ENCODE measurements around the gene COPZ2.
A peak's percentile ranks its signal among the peaks of the same experiment; 100 is the strongest.
"Not testable (repeated sequence)": the region's sequence is repeated elsewhere in the genome, so short reads cannot be mapped to it uniquely, and the experiment has no call there.

Gene COPZ2

GRCh38 chr17:48031966-48032365, 5.6 kb downstream of the COPZ2 start:
- no peak overlapping the region for H3K27ac Mint-ChIP-seq
- peaks cover 6 to 10% of the 10 kb centered on the region in 2 donors for H3K4me1 Mint-ChIP-seq
- no peak overlapping the region for H3K4me3 Mint-ChIP-seq
- no peaks in the 10 kb centered on the region for H3K36me3 Mint-ChIP-seq
- H3K9me3 Mint-ChIP-seq, result no peaks in the 10 kb centered on the region
- ATAC-seq (replicated peaks), result no peak
- peaks cover 50 to 61% of the 10 kb centered on the region in 2 donors for H3K27me3 Mint-ChIP-seq
- no peak for DNase-seq

DNA sequence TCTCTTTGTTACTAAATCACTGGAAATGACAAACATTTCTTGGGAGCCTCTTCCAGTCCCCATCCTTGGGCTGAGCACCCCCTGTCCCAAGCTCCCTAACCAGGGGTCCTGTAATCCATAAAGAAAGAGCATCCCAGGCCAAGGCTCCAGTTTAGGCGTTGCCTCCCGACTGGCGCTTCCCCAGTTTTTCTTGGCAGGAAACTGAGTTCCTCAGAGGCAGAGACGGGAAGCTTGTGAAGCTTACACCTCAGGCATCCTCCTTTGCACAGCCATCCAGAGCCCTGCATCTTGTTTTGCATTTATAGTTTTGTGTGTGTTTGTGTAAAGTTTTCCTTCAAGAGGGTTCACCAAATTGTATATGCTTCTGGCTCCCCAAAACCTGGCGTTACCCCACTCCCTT, 7.1 kb downstream of the COPZ2 start:
- Mint-ChIP-seq H3K27ac (no peak overlapping the region), H3K4me1 (peaks cover 10 to 16% of the 10 kb centered on the region in 2 donors), H3K36me3 (no peaks in the 10 kb centered on the region), H3K27me3 (peaks cover 50 to 57% of the 10 kb centered on the region in 2 donors), H3K4me3 (no peak overlapping the region), H3K9me3 (no peaks in the 10 kb centered on the region)
- ATAC-seq (replicated peaks), result no peak
- no peak for DNase-seq

GRCh38 chr17:48028736-48029135, 8.9 kb downstream of the COPZ2 start:
- Mint-ChIP-seq H3K27ac (no peak overlapping the region), H3K27me3 (peaks cover 53 to 64% of the 10 kb centered on the region in 2 donors), H3K36me3 (no peaks in the 10 kb centered on the region), H3K4me3 (no peak overlapping the region), H3K4me1 (peaks cover 21 to 34% of the 10 kb centered on the region in 2 donors), H3K9me3 (no peaks in the 10 kb centered on the region)
- DNase-seq (no peak), ATAC-seq (replicated peaks) (no peak)

DNA sequence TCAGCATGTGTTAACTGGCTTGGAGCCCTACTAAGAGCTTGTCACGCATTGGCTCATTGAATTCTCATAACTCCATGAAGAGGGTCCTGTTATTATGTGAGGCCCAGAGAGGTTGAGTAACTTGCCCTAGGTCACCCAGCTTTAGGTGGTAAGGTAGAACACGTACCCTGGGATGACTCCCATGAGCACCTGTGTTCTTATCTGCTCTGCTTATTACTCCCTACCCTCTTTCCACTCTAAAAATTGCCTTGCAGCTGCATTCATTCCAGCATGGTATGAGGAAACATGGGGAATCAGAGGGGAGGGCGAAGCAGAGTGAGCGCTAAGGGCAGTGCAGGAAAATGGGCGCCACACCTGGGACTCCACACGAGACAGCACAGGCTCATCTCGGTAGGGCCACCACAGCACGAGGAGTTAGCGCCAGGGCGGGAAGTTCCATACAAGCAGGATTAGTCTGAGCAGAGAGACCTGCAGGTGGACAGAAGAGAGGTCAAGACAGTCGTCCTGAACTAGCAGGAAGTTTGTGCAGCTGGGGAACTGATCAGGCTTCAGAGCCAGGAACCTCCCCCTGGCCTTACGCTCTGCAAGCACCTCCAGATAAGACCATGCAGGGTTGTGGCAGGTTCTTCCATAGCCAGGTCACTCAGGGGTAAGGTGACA, 10.1 kb downstream of the COPZ2 start:
- Mint-ChIP-seq H3K4me3 (no peak overlapping the region), H3K9me3 (no peaks in the 10 kb centered on the region), H3K27ac (no peak overlapping the region), H3K36me3 (no peaks in the 10 kb centered on the region), H3K27me3 (peaks cover 46 to 64% of the 10 kb centered on the region in 2 donors), H3K4me1 (peaks cover 24 to 39% of the 10 kb centered on the region in 2 donors)
- ATAC-seq (replicated peaks) (no peak), DNase-seq (no peak)

DNA sequence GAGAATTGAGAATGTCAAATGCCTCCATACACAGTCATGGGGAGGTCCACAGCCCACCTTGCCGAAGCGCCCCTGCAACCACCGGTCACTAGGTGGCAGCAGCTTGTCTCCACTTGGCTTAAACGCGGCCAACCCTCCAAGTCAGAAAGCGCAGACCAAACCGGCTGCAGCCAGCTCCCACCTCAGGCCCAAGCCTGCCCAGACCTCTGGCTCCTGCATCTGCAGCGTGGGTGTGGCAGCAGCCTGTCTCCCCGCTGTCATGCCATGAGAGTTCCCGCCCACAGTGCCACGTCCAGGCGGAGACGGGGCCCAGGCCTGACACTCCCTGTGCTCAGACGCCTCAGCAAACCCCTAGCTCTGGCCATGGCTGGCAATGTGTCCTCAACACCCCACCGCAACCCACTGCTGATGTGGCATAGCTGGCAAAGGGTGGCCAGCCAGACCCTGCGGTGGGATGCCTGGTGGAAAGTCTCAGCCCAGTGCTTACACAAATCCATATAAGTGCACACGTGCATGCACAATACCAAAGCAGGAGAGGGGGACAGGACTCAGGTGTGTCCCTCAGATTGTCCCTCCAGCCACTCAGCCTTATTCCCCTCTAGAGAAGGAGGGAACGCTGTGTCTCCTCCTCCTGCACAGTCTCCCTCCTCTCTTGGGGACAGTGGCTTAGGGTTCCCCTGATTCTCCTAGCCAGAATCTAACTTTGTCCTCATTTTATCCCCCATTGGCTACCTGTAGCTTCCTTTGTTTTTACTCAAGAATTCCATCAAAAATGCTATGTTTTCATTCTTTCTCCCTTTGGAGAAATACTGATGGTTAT, 10.9 kb downstream of the COPZ2 start:
- Mint-ChIP-seq H3K9me3 (no peaks in the 10 kb centered on the region), H3K4me1 (peaks cover 24 to 39% of the 10 kb centered on the region in 2 donors), H3K27ac (no peak overlapping the region), H3K27me3 (peaks cover 43 to 62% of the 10 kb centered on the region in 2 donors), H3K36me3 (no peaks in the 10 kb centered on the region), H3K4me3 (no peak overlapping the region)
- ATAC-seq (replicated peaks) (peak; percentile 48 to 51), DNase-seq (peak; percentile 70)

DNA sequence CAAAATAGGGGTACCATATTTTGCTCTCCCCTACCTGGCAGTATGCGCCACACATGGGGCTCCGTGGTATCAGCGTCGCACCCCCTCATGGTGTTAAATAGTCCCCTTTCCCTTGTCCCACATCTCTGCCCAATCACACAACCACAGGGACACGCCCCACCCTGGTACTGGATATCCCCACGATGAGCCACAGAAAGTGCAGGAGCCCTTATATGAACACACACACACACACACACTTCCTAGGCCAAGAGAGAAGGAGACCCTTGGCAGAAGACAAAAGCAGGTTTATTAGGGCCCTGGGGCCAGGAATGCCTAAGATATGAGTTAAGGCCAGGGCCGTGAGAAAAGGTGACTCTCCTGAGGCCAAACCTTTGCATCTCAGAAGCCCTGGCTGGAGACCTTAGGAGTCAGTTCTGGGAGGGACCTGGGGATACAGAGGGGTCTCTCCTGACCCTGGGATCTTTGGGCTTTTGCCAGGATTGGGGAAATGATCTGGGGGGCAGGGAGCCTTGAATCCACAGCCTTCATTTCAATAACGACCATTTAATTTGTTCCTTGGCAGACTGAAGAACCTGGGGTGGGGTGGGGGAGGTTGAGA, 11.6 kb downstream of the COPZ2 start:
- ATAC-seq (replicated peaks) (no peak), DNase-seq (no peak)
- H3K27me3 Mint-ChIP-seq, result peaks cover 44 to 62% of the 10 kb centered on the region in 2 donors
- peak overlapping the region; percentile 93 to 94 for H3K4me3 Mint-ChIP-seq
- no peaks in the 10 kb centered on the region for H3K36me3 Mint-ChIP-seq
- peaks cover 24 to 39% of the 10 kb centered on the region in 2 donors for H3K4me1 Mint-ChIP-seq
- H3K27ac Mint-ChIP-seq, result no peak overlapping the region
- H3K9me3 Mint-ChIP-seq, result no peaks in the 10 kb centered on the region

DNA sequence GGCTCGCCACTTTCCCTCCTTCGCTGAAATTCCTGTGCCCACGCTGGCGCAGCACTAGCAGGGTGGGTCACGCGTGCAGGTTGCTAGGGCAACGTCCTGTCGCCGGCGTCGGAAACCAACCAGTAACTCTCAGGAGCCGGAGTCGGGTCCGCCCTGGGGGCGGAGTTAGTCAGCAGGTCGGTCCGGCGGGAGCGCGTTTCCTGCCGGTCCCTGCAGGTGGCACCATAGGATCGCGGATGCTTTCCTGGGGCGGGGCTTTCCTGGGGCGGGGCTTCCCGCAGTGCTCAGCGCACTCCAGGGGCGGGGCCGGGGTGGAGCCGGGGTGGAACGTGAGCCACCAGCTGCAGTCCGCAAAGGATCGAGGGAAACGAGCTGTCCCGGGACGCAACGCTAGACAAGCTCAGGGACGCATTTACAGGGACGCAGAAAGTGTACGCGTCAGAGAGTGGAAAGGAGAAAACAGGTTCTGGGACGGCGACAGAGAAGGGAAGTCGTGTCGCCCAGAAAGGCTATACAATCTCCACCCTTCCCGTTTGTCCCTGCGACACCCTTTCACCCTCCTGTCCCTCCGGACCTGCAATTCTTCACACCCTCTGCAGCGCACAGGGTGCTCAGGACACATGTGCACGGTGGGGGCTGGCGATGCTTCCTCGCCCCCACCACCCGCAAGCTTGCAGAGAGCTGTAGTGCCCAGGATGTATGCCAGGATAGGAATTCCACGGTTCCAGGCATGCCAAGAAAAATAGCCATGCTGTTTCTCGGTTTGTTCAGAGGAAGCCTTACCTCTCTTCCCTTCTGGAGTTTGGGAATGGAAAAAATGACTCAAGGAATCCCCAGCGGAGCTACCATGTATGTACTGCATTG, 12.3 kb downstream of the COPZ2 start:
- Mint-ChIP-seq H3K27me3 (peaks cover 39 to 59% of the 10 kb centered on the region in 2 donors), H3K36me3 (no peaks in the 10 kb centered on the region), H3K27ac (peak overlapping the region; percentile 68), H3K4me3 (peak overlapping the region; percentile 93 to 94), H3K4me1 (peaks cover 24 to 39% of the 10 kb centered on the region in 2 donors), H3K9me3 (no peaks in the 10 kb centered on the region)
- ATAC-seq (replicated peaks), result peak; percentile 92 to 94
- DNase-seq, result peak; percentile 90

- Mint-ChIP-seq H3K4me3 (peak overlapping the region; percentile 93 to 94), H3K27ac (peak overlapping the region; percentile 73), H3K36me3 (no peaks in the 10 kb centered on the region), H3K9me3 (no peaks in the 10 kb centered on the region), H3K4me1 (peaks cover 24 to 39% of the 10 kb centered on the region in 2 donors), H3K27me3 (peaks cover 41 to 55% of the 10 kb centered on the region in 2 donors)
- DNase-seq (no peak), ATAC-seq (replicated peaks) (peak; percentile 1 to 4)
Measured at GRCh38 chr17:48024149-48025039, 13.2 kb downstream of the COPZ2 start.

- peak; percentile 14 for DNase-seq
- Mint-ChIP-seq H3K4me1 (peaks cover 24 to 40% of the 10 kb centered on the region in 2 donors), H3K27ac (peak overlapping the region; percentile 54)
Measured at GRCh38 chr17:48023400-48024148, 14.0 kb downstream of the COPZ2 start.

DNA sequence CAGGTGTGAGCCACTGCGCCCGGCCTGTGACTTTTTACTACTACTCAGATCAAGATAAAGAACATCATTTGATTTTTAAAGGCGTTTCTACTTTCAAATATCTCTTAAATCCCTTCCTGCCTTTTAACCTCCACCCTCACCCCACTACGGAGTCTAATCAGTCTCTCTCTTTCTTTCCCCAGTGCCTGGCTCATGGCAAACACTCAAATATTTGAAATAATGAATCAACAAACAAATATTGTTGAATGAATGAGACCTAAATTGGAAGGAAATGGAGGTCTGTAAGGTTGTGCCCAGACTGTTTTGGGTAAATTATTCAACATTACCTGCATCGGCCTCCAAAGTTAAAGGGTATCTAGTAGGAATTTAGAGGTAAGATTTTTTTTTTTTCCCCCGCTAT, 14.7 kb downstream of the COPZ2 start:
- ATAC-seq (replicated peaks), result no peak
- H3K4me1 Mint-ChIP-seq, result peaks cover 24 to 47% of the 10 kb centered on the region in 2 donors
- H3K4me3 Mint-ChIP-seq, result peak overlapping the region in 1 of 2 donors; percentile 94
- no peaks in the 10 kb centered on the region for H3K36me3 Mint-ChIP-seq
- peaks cover 36 to 52% of the 10 kb centered on the region in 2 donors for H3K27me3 Mint-ChIP-seq
- no peak for DNase-seq
- no peaks in the 10 kb centered on the region for H3K9me3 Mint-ChIP-seq
- no peak overlapping the region for H3K27ac Mint-ChIP-seq

More at GRCh38 chr17:48023400-48024148, 14.0 kb downstream of the COPZ2 start:
- ATAC-seq (replicated peaks), result peak; percentile 12 to 18
- H3K4me3 Mint-ChIP-seq, result peak overlapping the region; percentile 77 to 94
- no peaks in the 10 kb centered on the region for H3K9me3 Mint-ChIP-seq
- H3K27me3 Mint-ChIP-seq, result peaks cover 41 to 59% of the 10 kb centered on the region in 2 donors
- H3K36me3 Mint-ChIP-seq, result no peaks in the 10 kb centered on the region

GRCh38 chr17:48021934-48022333, 15.7 kb downstream of the COPZ2 start:
- Mint-ChIP-seq H3K36me3 (no peaks in the 10 kb centered on the region), H3K4me3 (no peak overlapping the region), H3K4me1 (peaks cover 26 to 54% of the 10 kb centered on the region in 2 donors), H3K27ac (no peak overlapping the region), H3K27me3 (peaks cover 30 to 44% of the 10 kb centered on the region in 2 donors), H3K9me3 (no peaks in the 10 kb centered on the region)
- no peak for DNase-seq
- ATAC-seq (replicated peaks), result no peak

DNA sequence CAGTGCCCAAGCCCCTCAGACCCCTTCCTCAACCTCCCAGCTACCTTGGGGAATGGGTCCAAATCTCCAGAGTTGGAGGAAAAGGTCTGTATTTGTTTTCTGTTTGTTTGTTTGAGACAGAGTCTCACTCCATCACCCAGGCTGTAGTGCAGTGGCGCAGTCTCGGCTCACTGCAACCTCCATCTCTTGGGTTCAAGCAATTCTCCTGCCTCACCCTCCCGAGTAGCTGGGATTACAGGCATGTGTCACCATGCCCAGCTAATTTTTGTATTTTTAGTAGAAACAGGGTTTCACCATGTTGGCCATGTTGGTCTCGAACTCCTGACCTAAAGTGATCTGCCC, 19.8 kb downstream of the COPZ2 start:
- not testable (repeated sequence) for H3K9me3 Mint-ChIP-seq, DNase-seq, H3K36me3 Mint-ChIP-seq, H3K27ac Mint-ChIP-seq
- peaks cover 3 to 21% of the 10 kb centered on the region in 2 donors for H3K4me1 Mint-ChIP-seq
- H3K4me3 Mint-ChIP-seq, result peak overlapping the region in 1 of 2 donors; percentile 70
- H3K27me3 Mint-ChIP-seq, result peaks cover 41 to 44% of the 10 kb centered on the region in 2 donors
- ATAC-seq (replicated peaks), result peak in 1 of 2 donors; percentile 26
